ENCODE measurements around the gene C1QL1.

GRCh38 chr17:44913676-44914075 lies 54.4 kb downstream of the C1QL1 start:
- no peak for TF ChIP-seq CTCF (IDR thresholded peaks at IDR 0.05; ENCODE audit: borderline replicate concordance, extremely low read depth, low read length, poor library complexity, severe bottlenecking)
- TF ChIP-seq EZH2 (IDR thresholded peaks at IDR 0.05; ENCODE audit: borderline replicate concordance, low read depth, low read length, severe bottlenecking) = no peak
